CD8-positive, alpha-beta memory T cell (primary cell): ENCODE measurements around the gene TFEB. TPM values are rescaled to one million over a fixed set of nuclear protein-coding genes. Genes with fewer than 3 reads are reported as not detected.

Experiments
- CTCF ChIA-PET: fragments of 350-600 bp; sonication (Branson Sonifier 250); formaldehyde crosslinking; loops from one replicate; lab custom pipeline; 2021; ENCODE audit warnings: antibody characterized with exemption; lab: Charles Lee
- POLR2A ChIA-PET: fragments of 350-600 bp; sonication (Branson Sonifier 250); formaldehyde crosslinking; loops from one replicate; lab custom pipeline; 2021; ENCODE audit warnings: antibody characterized with exemption; lab: Charles Lee
- DNase-seq, 5 donors: peaks; one replicate each; pipeline versions ENCODE4 v3.0.0 to v3.0.0-alpha.2; 2020 to 2022; ENCODE audit warnings: mixed read lengths in 1 of 5
- H3K27ac ChIP-seq: one replicate; pipeline ENCODE4 v1.7.0; 2013; ENCODE audit warnings: low read depth, mild to moderate bottlenecking, low read length, moderate library complexity
- H3K27me3 ChIP-seq: 2 replicates; pipeline ENCODE4 v1.7.0; 2013; ENCODE audit warnings: low read length, mild to moderate bottlenecking; ENCODE audit not compliant: insufficient read depth, poor library complexity, severe bottlenecking
- H3K36me3 ChIP-seq: 2 replicates; pipeline ENCODE4 v1.7.0; 2013; ENCODE audit warnings: mild to moderate bottlenecking, low read length, moderate library complexity; ENCODE audit not compliant: insufficient read depth
- H3K4me1 ChIP-seq: 2 replicates; pipeline ENCODE4 v1.7.0; 2013; ENCODE audit warnings: mild to moderate bottlenecking, low read length, moderate library complexity; ENCODE audit not compliant: insufficient read depth
- H3K4me3 ChIP-seq: 2 replicates; pipeline ENCODE4 v1.7.0; 2013; ENCODE audit warnings: mild to moderate bottlenecking, low read length
- H3K9me3 ChIP-seq: 2 replicates; pipeline ENCODE4 v1.7.0; 2013; ENCODE audit warnings: mild to moderate bottlenecking, low read length
- H3K27ac Mint-ChIP-seq, 8 donors: one replicate each; pipeline ENCODE4 v1.8.0; 2020 to 2021; ENCODE audit warnings: mixed read lengths in 8 of 8, mild to moderate bottlenecking in 6 of 8, inconsistent platforms in 3 of 8, moderate library complexity in 3 of 8
- H3K27me3 Mint-ChIP-seq, 2 donors: one replicate each; pipeline ENCODE4 v1.8.0; 2020 to 2021; ENCODE audit warnings: mixed read lengths in 2 of 2, mild to moderate bottlenecking in 1 of 2, moderate library complexity in 1 of 2
- H3K36me3 Mint-ChIP-seq, 3 donors: one replicate each; pipeline ENCODE4 v1.8.0; 2020 to 2021; ENCODE audit warnings: mixed read lengths in 3 of 3, inconsistent platforms in 1 of 3, mild to moderate bottlenecking in 1 of 3
- H3K4me1 Mint-ChIP-seq, 3 donors: one replicate each; pipeline ENCODE4 v1.8.0; 2020 to 2021; ENCODE audit warnings: mixed read lengths in 3 of 3, inconsistent platforms in 1 of 3, mild to moderate bottlenecking in 1 of 3
- H3K4me3 Mint-ChIP-seq, 7 donors: one replicate each; pipeline ENCODE4 v1.8.0; 2020 to 2021; ENCODE audit warnings: mixed read lengths in 7 of 7, mild to moderate bottlenecking in 6 of 7, moderate library complexity in 4 of 7, inconsistent platforms in 2 of 7
- H3K9me3 Mint-ChIP-seq, 5 donors: one replicate each; pipeline ENCODE4 v1.8.0; 2020 to 2022; ENCODE audit warnings: mixed read lengths in 5 of 5, mild to moderate bottlenecking in 3 of 5, moderate library complexity in 2 of 5, inconsistent platforms in 1 of 5
- polyA plus RNA-seq: library from polyadenylated mRNA; unstranded; fragments of 300-500 nt; fragmentation: Illumina TruSeq; gene quantifications from one replicate; pipeline ENCODE4 v1.2.3, GENCODE V29; 2021
- total RNA-seq, 2 experiments: library from RNA; stranded (reverse); gene quantifications; one replicate each; pipeline ENCODE4 v1.2.3, GENCODE V29; 2021

Gene TFEB
- total and polyA plus RNA-seq, 3 experiments from 2014 or later = 12.0 to 18.8 (median 12.5) TPM

DNA sequence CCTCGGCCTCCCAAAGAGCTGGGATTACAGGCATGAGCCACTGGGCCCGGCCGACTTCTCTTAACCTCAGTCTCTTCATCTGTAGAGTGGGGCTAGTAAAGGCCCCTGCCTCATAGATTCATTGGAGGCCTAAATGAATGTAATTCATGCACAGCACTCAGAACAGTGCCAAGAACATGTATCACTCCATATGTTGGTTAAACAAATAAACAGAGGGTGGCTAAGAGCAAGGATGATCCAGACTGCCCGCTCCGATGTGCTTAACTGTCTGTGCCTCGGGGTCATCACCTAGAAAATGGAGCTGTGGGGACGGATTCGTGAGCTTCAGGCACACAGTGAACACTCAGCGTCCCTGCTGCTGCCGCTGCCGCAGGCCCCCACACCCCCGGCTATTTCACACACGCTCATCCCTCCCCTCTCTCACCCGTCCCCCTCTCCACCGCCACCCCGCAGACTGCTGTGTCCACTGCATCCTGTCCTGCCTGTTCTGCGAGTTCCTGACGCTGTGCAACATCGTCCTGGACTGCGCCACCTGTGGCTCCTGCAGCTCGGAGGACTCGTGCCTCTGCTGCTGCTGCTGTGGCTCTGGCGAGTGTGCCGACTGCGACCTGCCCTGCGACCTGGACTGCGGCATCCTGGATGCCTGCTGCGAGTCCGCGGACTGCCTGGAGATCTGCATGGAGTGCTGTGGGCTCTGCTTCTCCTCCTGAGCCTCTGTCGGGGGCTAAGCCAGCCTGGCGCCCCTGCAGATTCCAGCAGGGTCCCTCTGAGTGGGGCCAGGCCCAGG lies 82.3 kb downstream of the TFEB start:
- Mint-ChIP-seq H3K36me3 (no peaks in the 10 kb centered on the region), H3K4me1 (no peaks in the 10 kb centered on the region), H3K27me3 (peaks cover 15 to 48% of the 10 kb centered on the region in 2 donors), H3K4me3 (no peak overlapping the region), H3K27ac (no peak overlapping the region), H3K9me3 (no peaks in the 10 kb centered on the region)
- Histone ChIP-seq H3K36me3 (no peaks in the 10 kb centered on the region), H3K9me3 (no peaks in the 10 kb centered on the region), H3K27ac (no peak overlapping the region), H3K4me3 (no peak overlapping the region), H3K27me3 (peaks cover 4% of the 10 kb centered on the region), H3K4me1 (no peaks in the 10 kb centered on the region)
- no peak for DNase-seq
- ChIA-PET POLR2A (no interaction called here), CTCF (no interaction called here)

DNA sequence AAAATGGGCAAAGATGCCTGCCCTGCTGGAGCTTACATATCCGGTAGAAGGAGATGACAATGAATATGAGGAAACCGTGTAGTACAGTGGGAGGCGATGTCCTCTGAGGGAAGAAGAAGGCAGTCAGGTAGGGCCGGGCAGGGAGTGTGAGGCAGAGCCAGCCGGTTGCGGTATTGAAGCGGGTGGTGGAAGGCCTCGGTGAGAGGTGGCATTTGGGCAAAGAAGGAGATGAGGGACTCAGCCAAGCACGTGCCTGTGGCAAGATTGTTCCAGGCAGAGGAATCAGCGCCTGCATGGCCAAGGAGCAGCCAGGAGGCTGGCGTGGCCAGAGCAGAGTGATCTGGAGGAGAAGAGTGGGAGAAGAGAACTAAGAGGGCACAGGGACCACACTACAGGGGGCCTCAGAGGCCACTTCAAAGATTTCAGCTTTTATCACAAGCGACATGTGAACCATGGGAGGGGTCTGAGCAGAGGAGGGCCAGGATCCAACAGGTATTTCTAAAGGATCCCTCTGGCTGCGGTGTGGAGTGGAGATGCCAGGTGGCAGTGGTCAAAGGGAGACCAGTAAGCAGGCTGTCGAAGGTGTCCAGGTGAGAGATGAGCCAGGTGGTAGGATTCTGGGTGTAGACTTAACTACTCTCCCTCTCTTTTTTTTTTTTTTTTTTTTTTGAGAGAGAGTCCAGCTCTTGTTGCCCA lies 83.3 kb downstream of the TFEB start:
- Mint-ChIP-seq H3K9me3 (no peaks in the 10 kb centered on the region), H3K36me3 (no peaks in the 10 kb centered on the region), H3K4me3 (no peak overlapping the region), H3K27me3 (peaks cover 13 to 40% of the 10 kb centered on the region in 2 donors), H3K27ac (no peak overlapping the region), H3K4me1 (no peaks in the 10 kb centered on the region)
- peaks cover 4% of the 10 kb centered on the region for H3K27me3 ChIP-seq
- H3K9me3 ChIP-seq = no peaks in the 10 kb centered on the region
- CTCF ChIA-PET = no interaction called here
- H3K4me3 ChIP-seq = no peak overlapping the region
- POLR2A ChIA-PET = no interaction called here
- no peak overlapping the region for H3K27ac ChIP-seq
- DNase-seq = no peak
- H3K36me3 ChIP-seq = no peaks in the 10 kb centered on the region
- H3K4me1 ChIP-seq = no peaks in the 10 kb centered on the region

DNA sequence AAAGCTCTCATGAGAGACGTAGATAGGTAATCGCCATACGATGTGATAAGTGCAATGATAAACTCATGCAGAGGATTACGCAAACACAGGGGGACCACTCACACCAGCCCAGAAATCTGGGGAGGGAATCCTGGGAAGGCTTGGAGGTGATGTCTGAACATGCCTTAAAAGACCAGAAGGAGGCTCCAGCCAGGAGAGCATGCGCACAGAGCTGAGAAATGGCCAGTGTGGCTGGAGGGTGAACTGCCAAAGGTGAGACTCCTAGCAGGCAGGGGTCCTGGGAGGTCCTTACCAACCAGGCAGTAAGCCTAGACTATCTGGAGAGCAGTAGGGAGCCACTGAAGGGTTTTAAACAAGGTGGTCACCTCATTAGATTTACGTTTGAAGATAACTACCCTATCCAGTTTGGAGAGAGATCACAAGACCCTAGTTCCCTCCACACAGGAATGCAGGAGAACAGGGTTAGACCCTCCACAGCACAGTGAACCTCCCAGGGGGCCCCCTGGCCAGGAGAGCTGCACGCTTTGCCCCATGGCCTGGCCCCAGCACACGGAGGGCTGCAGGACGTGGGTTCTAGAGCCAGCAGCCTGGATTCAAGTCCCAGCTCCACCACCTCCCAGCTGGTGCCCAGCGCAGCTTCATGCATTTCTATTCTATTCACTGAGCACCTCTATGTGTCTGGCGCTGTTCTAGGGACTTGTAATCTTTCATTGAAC lies 84.0 kb downstream of the TFEB start:
- Histone ChIP-seq H3K36me3 (no peaks in the 10 kb centered on the region), H3K9me3 (no peaks in the 10 kb centered on the region), H3K4me1 (no peaks in the 10 kb centered on the region), H3K4me3 (no peak overlapping the region), H3K27ac (no peak overlapping the region), H3K27me3 (peaks cover 8% of the 10 kb centered on the region)
- CTCF ChIA-PET = no interaction called here
- H3K9me3 Mint-ChIP-seq = no peaks in the 10 kb centered on the region
- H3K4me1 Mint-ChIP-seq = no peaks in the 10 kb centered on the region
- peak overlapping the region in 1 of 8 donors; percentile 51 for H3K27ac Mint-ChIP-seq
- DNase-seq = no peak
- POLR2A ChIA-PET = no interaction called here
- H3K4me3 Mint-ChIP-seq = no peak overlapping the region
- peaks cover 9 to 43% of the 10 kb centered on the region in 2 donors for H3K27me3 Mint-ChIP-seq
- H3K36me3 Mint-ChIP-seq = no peaks in the 10 kb centered on the region

DNA sequence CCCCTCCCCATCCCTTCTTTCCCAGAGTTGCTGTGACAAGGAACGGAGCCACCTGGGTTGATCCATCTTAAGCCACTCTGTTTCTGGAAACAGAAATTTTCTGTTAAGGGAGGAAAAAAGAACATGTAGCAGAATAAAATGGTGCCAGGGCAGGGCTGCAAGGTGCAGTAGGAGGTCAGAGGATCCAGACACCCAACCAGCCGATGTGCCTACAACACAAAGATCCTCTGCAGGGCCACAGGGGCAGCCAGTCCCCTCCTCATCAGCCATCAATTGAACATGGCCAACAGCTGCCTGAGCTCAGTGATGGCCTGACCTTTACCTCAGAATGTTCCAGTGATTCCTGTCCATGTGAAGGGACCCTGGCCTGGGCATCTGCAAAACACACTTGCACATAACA lies 85.3 kb downstream of the TFEB start:
- no peaks in the 10 kb centered on the region for H3K36me3 Mint-ChIP-seq
- CTCF ChIA-PET = no interaction called here
- POLR2A ChIA-PET = interaction anchor here (0.7 kb wide), 1 partner anchor 39 kb away, joined by 6 read pairs; no protein-coding TSS in a partner anchor

DNA sequence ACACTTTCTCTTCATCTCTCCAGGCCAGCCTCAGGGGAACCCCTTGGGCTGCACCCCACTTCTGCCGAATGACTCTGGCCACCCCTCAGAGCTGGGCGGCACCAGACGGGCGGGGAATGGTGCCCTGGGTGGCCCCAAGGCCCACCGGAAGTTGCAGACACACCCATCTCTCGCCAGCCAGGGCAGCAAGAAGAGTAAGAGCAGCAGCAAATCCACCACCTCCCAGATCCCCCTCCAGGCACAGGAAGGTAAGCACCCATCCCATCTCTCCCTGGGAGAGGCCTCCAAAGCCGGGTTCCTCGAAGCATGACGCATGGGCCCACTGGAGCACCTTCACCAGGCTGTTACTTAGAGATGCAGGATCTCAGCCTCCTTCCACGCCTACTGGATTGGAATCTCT lies 85.8 kb downstream of the TFEB start:
- Histone ChIP-seq H3K4me3 (no peak overlapping the region), H3K27me3 (peaks cover 4% of the 10 kb centered on the region), H3K27ac (no peak overlapping the region), H3K4me1 (no peaks in the 10 kb centered on the region), H3K36me3 (no peaks in the 10 kb centered on the region), H3K9me3 (no peaks in the 10 kb centered on the region)
- POLR2A ChIA-PET = interaction anchor here (0.7 kb wide), 1 partner anchor 38 kb away, joined by 6 read pairs; no protein-coding TSS in a partner anchor
- peak overlapping the region in 1 of 8 donors; percentile 75 for H3K27ac Mint-ChIP-seq
- H3K9me3 Mint-ChIP-seq = no peaks in the 10 kb centered on the region
- no peak overlapping the region for H3K4me3 Mint-ChIP-seq
- no peaks in the 10 kb centered on the region for H3K4me1 Mint-ChIP-seq
- CTCF ChIA-PET = no interaction called here
- DNase-seq = no peak
- H3K36me3 Mint-ChIP-seq = no peaks in the 10 kb centered on the region
- H3K27me3 Mint-ChIP-seq = peaks cover 4 to 40% of the 10 kb centered on the region in 2 donors

More for the DNA sequence above, 85.3 kb downstream of the TFEB start:
- Histone ChIP-seq H3K9me3 (no peaks in the 10 kb centered on the region), H3K36me3 (no peaks in the 10 kb centered on the region), H3K4me1 (no peaks in the 10 kb centered on the region), H3K27me3 (peaks cover 4% of the 10 kb centered on the region), H3K4me3 (no peak overlapping the region), H3K27ac (no peak overlapping the region)
- Mint-ChIP-seq H3K27me3 (peaks cover 5 to 45% of the 10 kb centered on the region in 2 donors), H3K4me3 (no peak overlapping the region), H3K9me3 (no peaks in the 10 kb centered on the region), H3K4me1 (no peaks in the 10 kb centered on the region), H3K27ac (no peak overlapping the region)
- DNase-seq = no peak

DNA sequence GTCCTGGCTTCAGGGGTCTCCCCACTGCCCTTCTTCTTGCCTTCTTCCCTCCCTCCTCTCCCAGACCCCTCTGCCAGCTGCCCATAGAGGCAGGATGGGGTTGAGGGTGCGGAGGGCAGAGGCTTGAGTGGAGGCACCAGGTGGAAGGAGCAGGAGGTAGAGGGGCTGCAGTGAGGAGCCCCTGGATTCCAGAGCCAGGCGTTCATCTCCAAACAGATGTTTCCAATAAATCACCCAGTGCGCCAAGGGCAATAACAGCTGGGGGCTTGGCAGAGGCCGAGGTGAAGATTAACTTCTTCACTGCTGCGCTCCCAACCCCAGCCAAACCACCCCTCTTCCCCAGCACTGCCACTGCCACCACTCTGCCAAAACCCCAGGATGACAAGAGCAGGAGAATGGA lies 86.5 kb downstream of the TFEB start:
- no peak for DNase-seq
- no peak overlapping the region for H3K4me3 Mint-ChIP-seq
- peak overlapping the region in 1 of 8 donors; percentile 87 for H3K27ac Mint-ChIP-seq
- H3K4me1 ChIP-seq = no peaks in the 10 kb centered on the region
- POLR2A ChIA-PET = no interaction called here
- H3K27me3 Mint-ChIP-seq = peaks cover 5 to 35% of the 10 kb centered on the region in 2 donors
- H3K4me3 ChIP-seq = no peak overlapping the region
- H3K4me1 Mint-ChIP-seq = no peaks in the 10 kb centered on the region
- peaks cover 4% of the 10 kb centered on the region for H3K27me3 ChIP-seq
- H3K9me3 ChIP-seq = no peaks in the 10 kb centered on the region
- no peaks in the 10 kb centered on the region for H3K9me3 Mint-ChIP-seq
- no peaks in the 10 kb centered on the region for H3K36me3 ChIP-seq
- H3K36me3 Mint-ChIP-seq = no peaks in the 10 kb centered on the region
- CTCF ChIA-PET = no interaction called here
- no peak overlapping the region for H3K27ac ChIP-seq

DNA sequence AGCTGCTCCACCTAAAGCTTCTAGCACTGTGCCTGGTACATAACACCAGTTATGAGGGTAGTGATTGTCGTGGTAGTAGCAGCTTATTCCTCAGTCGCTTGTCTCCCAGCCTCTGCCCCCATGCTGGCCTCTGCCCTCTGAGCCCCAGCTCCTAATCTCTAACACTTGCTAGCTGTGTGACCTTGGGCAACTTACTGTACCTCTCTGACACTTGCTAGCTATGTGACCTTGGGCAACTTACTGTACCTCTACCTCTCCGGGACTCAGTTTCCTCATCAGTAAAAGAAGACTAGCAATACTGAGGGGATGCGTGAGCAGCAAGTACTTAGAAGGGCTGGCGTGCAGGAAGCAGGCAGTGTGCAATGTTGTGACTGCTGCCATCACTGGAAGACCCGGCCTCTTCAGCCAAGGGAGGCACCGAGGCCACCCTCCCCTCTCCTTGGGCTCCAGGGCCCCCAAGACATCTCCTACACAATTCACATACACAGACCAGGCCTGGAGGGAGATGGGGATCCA lies 87.3 kb downstream of the TFEB start:
- ChIA-PET POLR2A (interaction anchor here (0.6 kb wide), 1 partner anchor 41 kb away, joined by 3 read pairs; no protein-coding TSS in a partner anchor), CTCF (interaction anchor here (1.2 kb wide), 1 partner anchor 35 kb away, joined by 3 read pairs; no protein-coding TSS in a partner anchor)
- no peaks in the 10 kb centered on the region for H3K9me3 ChIP-seq
- no peaks in the 10 kb centered on the region for H3K4me1 ChIP-seq
- Mint-ChIP-seq H3K9me3 (no peaks in the 10 kb centered on the region), H3K27ac (no peak overlapping the region), H3K36me3 (no peaks in the 10 kb centered on the region), H3K4me1 (no peaks in the 10 kb centered on the region), H3K27me3 (peaks cover 6 to 37% of the 10 kb centered on the region in 2 donors), H3K4me3 (no peak overlapping the region)
- H3K36me3 ChIP-seq = no peaks in the 10 kb centered on the region
- peaks cover 4% of the 10 kb centered on the region for H3K27me3 ChIP-seq
- DNase-seq = no peak
- no peak overlapping the region for H3K27ac ChIP-seq
- H3K4me3 ChIP-seq = no peak overlapping the region
